Esophagus muscularis mucosa (tissue), 4 donors: Measurements from ENCODE around the gene CSF1.

Experiments used
- CTCF ChIP-seq, 3 experiments: fragments of 200-600 bp in 2 of 3; fragments of 450-650 bp in 1 of 3; sonication (generic) in 2 of 3; IDR thresholded peaks; one replicate each; pipeline ENCODE4 v1.5.1; 2017 to 2019; ENCODE audit warnings: antibody characterized with exemption in 3 of 3, mild to moderate bottlenecking in 2 of 3, moderate library complexity in 1 of 3
- EP300 ChIP-seq: sonication (generic); formaldehyde crosslinking; IDR thresholded peaks from one replicate; pipeline ENCODE4 v1.6.1; 2017; ENCODE audit warnings: antibody characterized with exemption
- POLR2A ChIP-seq: fragments of 450-650 bp; IDR thresholded peaks from one replicate; pipeline ENCODE4 v1.6.1; 2017; ENCODE audit warnings: antibody characterized with exemption, moderate library complexity, mild to moderate bottlenecking, low read depth
- POLR2AphosphoS5 ChIP-seq, 2 donors: sonication (generic); formaldehyde crosslinking; IDR thresholded peaks; one replicate each; pipeline ENCODE4 v1.6.1; 2017; ENCODE audit warnings: antibody characterized with exemption in 2 of 2

- no peak for TF ChIP-seq POLR2A
- TF ChIP-seq CTCF (IDR thresholded peaks at IDR 0.05): no peak
- TF ChIP-seq POLR2AphosphoS5 (IDR thresholded peaks at IDR 0.05): no peak
- TF ChIP-seq EP300: no peak
Observed at GRCh38 chr1:109929588-109930251, 19.1 kb downstream of the CSF1 start.
